GM18526 (cell line): Measurements from ENCODE around the gene IL6ST.

ENCODE experiments used
- POLR2A ChIP-seq: IDR thresholded peaks from 3 replicates; pipeline ENCODE4 v1.6.1; 2011; ENCODE audit not compliant: insufficient read length; ENCODE audit errors: extremely low read depth

IL6ST gene

GRCh38 chr5:55994495-55994997, at the start of gene IL6ST:
IL6ST (minus strand) TSS chr5:55994963; CDS start chr5:55976278, 18,685 bp downstream.
- peak; percentile 81 for TF ChIP-seq POLR2A

GRCh38 chr5:56039985-56040384, 45.2 kb upstream of the IL6ST start:
- TF ChIP-seq POLR2A: no peak

- TF ChIP-seq POLR2A: no peak
These were observed 42.8 kb upstream of the IL6ST start for GRCh38 chr5:56037531-56038010.

- no peak for TF ChIP-seq POLR2A
These were observed 34.7 kb upstream of the IL6ST start for GRCh38 chr5:56029457-56029856.

GRCh38 chr5:56028708-56029107, 33.9 kb upstream of the IL6ST start:
- TF ChIP-seq POLR2A: no peak

GRCh38 chr5:56026863-56027300, 32.1 kb upstream of the IL6ST start:
- no peak for TF ChIP-seq POLR2A

- TF ChIP-seq POLR2A: no peak
These were observed 30.6 kb upstream of the IL6ST start for GRCh38 chr5:56025151-56025885.

- no peak for TF ChIP-seq POLR2A
These were observed 30.0 kb upstream of the IL6ST start for GRCh38 chr5:56024810-56025150.

- no peak for TF ChIP-seq POLR2A
These were observed 28.5 kb upstream of the IL6ST start for GRCh38 chr5:56023296-56023695.

GRCh38 chr5:56019306-56020272, 24.8 kb upstream of the IL6ST start:
- no peak for TF ChIP-seq POLR2A

- no peak for TF ChIP-seq POLR2A
These were observed 24.1 kb upstream of the IL6ST start for GRCh38 chr5:56018832-56019231.

- no peak for TF ChIP-seq POLR2A
These were observed 17.7 kb upstream of the IL6ST start for GRCh38 chr5:56012281-56012963.

GRCh38 chr5:56011835-56012234, 17.1 kb upstream of the IL6ST start:
- TF ChIP-seq POLR2A: no peak

GRCh38 chr5:56010431-56010830, 15.7 kb upstream of the IL6ST start:
- TF ChIP-seq POLR2A: no peak

GRCh38 chr5:56006600-56006999, 11.8 kb upstream of the IL6ST start:
- TF ChIP-seq POLR2A: no peak

- no peak for TF ChIP-seq POLR2A
These were observed 11.3 kb upstream of the IL6ST start for GRCh38 chr5:56006094-56006493.

- TF ChIP-seq POLR2A: no peak
These were observed 10.1 kb upstream of the IL6ST start for GRCh38 chr5:56004874-56005273.
